Activated CD4-positive, alpha-beta T cell treated with anti-CD3 and anti-CD28 coated beads, Interleukin-2, amount 50 U/mL, for 48 hours (primary cell): ENCODE results near the gene SORL1-AS1.
"Not testable (repeated sequence)": the region's sequence is repeated elsewhere in the genome, so short reads cannot be mapped to it uniquely, and the experiment has no call there.

Source experiments
- DNase-seq, 2 experiments: peaks; one replicate each; pipeline ENCODE4 v3.0.0-alpha.2; 2020

Gene SORL1-AS1

DNA sequence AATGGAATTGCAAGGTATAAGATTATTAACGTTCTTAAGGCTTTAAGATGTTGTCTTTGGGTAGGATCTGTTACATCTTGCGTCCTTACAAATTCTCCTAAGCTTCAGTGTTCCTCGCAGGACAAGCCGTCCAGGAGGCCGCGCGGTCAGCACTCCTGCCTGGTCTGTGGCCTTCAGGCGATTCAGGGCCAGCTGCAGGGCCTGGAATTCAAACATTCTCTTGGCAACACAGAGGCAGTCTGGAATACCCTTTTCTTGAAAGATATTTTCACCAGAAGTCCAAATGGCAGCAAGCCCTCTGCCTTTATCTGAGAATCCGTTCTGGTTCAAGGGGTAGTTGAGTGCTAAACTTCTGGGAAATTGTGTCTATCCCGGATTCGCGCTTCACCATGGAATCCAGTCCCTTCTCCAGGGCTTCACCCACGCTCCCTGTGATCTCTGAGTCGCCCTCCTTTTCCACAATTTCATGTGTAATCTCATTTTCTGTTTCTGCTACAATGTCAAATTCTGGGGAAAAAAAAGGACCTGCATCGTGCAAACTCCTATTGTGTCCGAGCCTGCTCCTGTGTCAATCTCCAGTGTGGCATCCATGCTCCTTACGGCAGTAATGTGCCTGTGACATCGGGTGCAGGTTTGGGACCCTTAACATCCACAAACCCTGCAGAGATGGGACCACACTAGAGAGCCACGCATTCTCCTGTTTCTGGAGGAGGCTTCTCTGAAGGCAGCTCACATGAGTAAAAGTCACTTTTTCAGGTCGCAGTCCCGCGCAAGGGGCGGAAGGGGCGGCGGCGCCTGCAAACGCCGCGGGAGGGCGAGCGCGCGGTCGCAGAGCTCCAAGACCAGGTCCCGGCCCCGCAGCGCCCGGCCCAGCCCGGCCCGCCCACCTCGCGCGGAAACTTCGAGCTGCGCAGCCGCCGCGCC is 26.0 kb downstream of the SORL1-AS1 start:
- DNase-seq: peak; percentile 63 to 66

DNA sequence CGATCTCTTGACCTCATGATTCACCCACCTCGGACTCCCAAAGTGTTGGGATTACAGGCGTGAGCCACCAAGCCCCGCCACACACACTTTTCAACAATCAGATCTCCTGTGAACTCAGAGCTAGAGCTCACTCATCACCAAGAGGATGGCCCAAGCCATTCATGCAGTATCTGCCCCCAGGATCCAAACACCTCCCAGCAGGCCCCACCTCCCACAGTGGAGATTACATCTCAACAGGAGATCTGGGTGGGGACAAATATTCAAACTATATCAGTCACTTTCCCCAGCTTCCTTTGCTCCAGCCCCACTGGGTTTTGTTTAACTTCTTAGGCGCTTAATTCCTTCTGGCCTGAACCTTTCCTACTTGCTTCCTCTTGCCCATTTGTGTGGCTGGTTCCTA is 26.9 kb downstream of the SORL1-AS1 start:
- DNase-seq: no peak

DNA sequence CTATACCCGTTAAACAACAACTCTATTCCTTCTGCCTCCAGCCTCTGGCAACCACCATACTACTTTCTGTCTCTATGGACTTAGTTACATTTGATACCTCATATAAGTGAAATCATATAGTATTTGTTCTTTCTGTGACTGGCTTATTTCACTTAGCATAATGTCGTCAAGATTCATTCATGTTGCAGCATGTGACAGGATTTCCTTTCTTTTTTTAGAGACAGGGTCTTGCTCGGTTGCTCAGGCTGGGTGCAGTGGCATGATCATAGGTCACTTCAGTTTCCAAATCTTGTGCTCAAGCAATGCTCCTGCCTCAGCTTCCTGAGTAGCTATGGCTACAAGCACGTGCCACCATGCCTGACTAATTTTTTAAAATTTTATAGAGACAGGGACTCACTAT is 30.1 kb downstream of the SORL1-AS1 start:
- no peak for DNase-seq

DNA sequence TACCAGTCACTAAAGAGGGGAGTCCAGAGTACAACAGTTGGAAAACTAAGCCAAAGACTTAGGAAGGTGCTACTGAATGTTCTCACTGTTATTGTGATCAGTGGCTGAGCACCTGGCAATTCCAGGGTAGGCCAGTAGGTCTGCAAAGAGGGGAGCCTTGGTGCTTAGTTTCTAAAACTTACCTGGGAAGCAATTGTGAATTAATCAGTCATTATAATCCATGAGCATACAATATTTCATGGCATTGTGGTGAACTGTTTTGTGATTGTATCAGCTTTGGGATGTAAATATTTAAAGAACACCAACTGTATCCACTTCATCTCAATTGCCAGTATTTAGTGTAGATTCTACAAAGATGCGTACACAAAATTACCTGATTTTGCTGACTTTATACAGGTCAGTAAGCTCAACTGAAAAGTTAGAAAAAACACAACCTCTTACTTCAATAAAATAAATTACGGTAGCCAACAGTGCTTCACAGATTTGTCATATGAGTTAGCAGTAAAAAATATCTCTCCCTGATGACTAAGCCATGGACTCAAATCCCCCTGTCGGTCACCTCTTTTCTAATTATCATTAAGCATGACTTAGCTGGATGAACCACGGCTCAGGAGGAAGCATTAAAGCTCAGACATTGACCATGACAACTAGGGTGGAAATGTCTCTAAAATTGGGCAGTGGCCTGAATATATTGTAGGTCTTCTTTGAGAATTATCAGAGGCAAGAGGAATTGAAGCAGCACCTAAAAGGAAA is 31.4 kb downstream of the SORL1-AS1 start:
- no peak for DNase-seq

DNA sequence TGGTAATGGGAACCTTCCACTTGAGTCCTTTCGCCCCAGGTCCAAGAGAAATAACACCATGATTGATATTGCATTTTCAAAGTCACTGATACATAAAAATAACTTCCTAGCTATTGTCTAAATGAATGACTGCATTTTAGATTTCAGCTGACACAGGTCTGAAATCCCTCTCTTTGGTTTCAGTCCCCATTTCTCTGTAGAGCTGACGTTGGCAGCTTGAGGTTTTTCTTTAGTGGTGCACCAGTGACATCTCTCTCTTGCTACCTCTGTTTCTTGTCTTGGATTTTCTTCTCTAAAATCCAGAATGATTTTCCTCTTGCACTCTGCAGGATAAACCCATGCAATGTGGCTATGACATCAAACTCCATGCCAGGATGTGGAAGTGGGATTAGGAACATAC is 32.4 kb downstream of the SORL1-AS1 start:
- no peak for DNase-seq

DNA sequence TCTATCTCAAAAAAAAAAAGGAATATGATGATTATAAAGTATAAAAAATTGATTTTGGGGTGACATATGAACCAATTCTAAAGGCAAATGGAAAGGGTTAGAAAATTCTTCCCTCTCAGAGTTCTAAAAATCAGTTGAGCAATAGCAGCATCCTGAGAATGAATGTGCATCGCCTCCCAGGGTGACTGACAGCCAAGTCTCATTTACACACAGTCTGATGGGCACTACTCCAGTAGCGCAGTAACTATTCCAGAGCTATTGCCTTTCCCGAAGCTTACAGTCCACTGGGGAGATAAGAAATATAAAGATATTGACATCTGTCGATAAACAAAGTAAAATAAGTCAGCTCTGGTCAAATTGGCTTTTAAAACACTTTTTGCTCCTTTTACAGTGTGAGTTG is 32.9 kb downstream of the SORL1-AS1 start:
- DNase-seq: no peak

DNA sequence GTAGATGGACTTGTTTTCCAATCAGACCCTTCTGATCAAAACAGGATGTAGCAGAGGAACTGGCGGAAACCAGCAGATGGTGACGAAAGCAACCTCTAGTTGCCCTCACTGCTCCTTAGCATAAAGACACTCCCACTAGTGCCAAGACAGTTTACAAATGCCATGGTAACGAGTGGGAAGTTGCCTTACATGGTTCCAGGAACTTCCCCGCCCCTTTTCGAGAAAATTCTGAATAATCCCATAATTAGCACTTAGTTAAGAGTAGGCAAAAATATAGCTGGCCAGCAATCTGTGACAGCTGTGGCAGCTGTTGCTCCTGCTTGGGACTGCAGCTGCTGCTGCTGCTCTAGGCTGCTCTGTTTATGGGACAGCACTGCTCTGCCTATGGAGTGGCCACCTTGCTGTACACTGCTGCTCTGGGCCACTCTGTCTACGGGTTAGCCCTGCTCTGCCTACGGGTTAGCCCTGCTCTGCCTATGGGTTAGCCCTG is 34.1 kb downstream of the SORL1-AS1 start:
- peak; percentile 22 to 38 for DNase-seq

DNA sequence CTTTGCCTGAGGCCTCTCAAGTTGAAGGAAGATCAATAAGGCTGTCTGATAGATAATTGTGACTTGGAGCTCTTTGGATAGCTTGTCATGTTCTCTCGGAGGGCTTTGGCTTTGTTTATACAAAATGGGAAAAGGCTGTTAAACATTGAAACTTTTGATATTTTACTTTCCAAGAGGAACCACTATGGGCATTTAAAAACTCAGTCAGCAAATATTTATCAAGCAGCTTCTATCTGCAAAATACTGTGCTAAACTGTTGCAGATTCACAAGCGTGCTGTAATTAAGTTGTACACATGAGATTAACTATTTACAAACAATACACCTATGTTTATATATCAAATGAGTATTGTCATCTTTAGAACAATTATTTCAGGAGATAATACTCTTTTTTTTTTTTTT is 35.2 kb downstream of the SORL1-AS1 start:
- no peak for DNase-seq

DNA sequence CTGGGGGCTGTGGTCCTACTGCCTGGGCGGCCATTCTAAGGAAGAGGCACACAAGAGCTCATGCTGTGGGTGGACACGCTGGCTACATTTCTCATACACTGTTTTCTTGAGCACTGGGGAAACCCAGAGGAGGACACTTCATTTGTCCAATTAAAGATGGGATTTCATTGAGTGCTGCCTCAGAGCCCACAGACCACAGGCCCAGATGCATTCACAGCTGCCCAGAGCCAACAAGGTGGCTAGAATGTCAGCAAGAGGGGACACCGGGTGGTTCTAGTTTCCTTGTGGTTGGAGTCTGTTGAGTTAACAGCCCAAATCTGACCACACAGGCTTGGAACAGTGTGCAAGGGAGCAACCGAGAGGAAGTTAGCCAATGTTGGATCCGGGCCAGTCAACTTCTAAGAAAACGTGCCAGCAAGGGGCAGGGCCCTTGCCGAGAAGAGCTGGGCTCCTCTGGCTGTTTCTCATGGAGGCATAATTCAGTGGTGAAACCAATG is 35.7 kb downstream of the SORL1-AS1 start:
- DNase-seq: peak; percentile 57 to 73

DNA sequence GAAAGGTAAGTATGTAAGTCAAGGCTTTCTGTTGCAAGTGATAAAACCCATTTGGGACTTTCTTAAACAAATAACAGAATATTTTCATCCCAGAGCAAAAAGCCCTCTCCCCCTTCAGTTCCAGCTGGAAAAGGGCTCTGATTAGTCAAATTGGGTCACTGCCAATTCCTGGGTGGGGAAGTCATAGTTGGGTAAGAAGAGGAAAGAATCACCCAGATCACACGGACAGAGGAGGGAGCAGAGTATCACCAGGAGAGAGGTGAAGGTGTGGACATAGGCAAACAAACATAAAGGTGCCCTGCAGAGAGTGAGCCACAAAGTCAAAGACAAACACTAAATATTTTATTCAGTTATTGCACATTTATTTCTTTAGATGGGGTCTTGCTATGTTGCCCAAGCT is 36.9 kb downstream of the SORL1-AS1 start:
- no peak for DNase-seq

DNA sequence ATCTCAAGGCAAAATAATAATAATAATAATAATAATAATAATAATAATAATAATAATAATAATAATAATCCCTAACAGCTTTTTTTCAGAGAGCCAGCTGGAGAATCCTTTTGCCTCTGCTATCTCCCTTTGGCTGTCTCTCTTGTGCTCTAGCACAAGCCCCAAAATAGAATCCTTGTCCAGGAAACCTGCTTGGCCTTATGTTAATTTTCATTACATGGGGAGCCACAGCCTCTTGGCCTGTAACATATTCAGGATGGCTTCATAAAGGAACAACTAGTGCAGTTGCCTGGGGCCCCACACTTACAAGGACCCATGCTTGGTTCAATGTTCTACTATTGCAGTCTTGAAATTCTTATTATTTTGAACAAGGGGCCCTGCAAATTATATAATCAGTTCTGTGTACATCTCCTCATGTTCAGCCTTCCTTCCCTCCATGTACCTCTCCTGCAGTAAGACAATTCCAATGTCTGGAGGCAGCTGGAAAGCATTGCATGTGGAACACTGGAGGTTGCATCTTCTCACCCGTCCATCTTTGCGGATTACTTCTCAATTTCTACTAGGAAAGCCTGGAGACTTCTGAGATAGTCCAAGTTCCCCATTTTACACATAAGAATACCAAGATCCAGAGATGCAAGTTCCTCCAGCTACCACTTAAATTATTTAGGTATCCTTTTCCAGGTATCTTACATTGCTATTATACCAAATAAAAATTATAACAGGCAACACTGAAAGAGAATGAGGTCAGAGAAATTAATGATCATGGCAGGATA is 38.4 kb downstream of the SORL1-AS1 start:
- DNase-seq: no peak

DNA sequence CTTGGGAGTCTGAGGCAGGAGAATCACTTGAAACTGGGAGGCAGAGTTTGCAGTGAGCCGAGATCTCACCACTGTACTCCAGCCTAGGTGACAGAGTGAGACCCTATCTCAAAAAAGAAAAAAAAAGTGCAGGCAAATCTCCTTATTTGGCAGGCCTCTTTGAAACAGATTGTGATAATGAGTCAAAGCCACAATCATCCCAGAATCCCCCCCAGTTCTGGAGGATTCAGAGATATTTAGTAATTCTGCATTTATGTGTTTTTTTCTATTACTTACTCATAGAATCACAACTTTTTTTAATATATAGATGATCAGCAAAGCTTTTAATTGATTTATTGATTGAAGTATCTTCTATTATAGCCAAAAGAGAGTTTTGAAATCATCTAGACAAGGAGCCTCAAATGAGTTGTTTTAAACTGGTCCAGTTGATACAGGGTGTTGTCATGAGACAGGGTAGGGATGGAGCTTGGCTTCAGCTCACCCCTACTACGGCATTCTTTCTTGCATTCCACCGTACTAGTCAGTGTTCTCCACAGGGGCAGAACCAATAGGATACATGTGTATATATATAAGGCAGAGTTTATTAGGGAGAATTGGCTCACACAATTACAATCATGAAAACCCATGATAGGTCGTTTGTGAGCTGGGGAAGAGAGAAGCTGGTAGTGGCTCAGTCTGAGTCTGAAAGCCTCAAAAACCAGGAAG is 39.9 kb downstream of the SORL1-AS1 start:
- DNase-seq: no peak

DNA sequence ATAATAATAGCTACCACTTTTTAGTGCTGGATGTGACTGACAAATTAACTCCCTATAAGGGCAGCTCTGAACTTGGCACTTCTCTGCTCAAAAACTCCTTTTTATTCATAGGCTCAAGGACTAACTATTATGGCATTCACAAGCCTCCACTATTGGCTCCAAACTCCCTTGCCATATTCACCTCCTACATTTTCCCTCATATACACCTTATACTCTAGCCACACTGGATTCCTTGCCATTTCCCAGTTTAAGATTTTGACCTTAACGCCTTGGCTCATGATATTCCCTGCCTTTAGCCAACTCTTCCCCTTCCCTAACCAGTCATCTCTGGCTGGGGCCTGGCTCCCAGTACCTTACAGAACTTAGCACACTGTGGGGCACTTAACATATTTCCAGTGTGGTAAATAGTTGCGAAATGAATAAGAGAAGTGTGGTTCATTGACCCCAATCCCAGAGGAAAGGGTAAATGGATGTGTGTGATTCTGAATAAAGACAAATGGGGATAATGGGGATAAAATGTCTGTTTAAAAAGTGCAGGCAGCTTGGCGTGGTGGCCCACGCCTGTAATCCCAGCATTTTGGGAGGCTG is 40.7 kb downstream of the SORL1-AS1 start:
- DNase-seq: no peak

DNA sequence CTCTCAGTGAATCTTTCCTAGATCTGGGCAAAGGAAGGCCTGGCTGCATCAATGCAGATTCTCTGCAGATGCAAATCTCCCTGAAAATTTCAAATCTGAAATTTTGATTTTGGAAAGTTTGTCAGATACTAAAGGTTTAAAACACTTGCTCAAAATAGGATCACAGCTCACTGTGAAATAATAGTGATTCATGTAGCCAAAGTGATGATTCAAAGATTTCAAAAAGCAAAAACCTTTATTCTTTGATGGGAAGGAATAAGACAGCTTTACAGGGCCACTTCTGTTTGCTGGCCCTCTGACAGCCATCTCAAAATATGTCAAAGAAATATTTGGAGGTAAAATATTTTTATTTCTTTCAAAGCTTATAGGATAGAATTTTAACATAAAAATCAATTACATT is 41.4 kb downstream of the SORL1-AS1 start:
- DNase-seq: not testable (repeated sequence)

DNA sequence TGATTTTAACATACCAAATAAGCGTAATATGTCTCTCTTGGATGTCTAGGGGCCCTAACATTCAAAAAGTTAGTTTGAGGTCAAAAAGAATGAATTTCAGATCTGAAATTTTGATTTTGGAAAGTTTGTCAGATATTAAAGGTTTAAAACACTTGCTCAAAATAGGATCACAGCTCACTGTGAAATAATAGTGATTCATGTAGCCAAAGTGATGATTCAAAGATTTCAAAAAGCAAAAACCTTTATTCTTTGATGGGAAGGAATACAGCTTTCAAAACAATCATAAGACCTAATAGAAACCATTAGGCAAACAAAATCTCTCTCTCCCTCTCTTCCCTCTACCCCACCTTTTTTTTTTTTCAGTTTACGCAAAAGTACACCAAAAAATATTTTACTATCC is 42.7 kb downstream of the SORL1-AS1 start:
- not testable (repeated sequence) for DNase-seq

DNA sequence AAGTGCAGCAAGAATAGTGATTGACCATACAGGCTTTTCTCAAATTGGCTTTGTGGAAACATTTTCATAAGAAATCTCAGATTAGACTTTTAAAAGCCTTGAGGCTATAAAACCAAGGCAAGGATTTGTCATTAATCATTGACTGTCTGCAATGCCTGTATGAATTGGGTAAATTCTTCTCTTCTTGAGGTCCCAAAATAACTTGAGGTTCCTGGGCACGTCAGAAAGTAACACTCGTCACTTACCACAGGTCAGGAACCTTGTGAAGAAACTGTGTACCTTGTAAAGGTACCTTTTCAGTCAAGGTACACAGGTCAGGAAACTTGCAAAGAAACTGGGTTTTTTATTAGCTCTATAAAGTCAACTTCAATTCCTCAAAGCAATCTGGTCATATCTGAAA is 43.9 kb downstream of the SORL1-AS1 start:
- DNase-seq: no peak

DNA sequence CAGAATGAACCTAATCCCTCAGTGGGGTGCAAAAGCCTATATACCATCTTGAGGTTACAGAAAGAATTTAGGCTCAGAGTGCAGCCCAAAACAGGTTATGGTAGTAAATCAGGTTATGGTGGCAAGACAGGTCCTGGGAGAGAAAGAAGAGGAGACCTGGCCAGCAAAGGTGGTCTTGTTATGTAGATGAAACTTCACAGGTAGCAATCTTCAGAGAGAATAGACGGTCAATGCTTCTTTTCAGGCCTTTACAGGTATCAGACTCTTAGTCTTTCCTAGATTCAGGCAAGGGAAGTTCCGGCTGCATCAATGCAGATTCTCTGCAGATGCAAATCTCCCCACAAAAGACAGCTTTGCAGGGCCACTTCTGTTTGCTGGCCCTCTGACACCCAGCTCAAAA is 46.5 kb downstream of the SORL1-AS1 start:
- no peak for DNase-seq

DNA sequence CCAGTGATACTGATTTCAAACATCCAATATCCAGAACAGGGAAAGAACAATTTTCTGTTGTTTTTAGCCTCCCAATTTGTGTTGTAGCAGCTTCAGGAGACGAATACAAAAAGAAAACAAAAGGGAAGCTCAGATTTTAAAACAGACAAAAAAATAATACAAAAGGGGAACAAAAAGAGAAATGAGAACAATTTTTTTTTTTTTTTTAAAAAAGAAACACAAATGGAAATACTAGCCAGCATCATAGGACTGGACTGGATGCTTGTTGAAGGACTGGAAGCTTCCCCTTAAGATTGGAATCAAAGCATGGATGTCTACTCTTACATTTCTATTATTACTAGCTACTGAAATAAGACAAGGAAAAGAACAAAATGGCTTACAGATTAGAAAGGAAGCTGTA is 47.1 kb downstream of the SORL1-AS1 start:
- no peak for DNase-seq

DNA sequence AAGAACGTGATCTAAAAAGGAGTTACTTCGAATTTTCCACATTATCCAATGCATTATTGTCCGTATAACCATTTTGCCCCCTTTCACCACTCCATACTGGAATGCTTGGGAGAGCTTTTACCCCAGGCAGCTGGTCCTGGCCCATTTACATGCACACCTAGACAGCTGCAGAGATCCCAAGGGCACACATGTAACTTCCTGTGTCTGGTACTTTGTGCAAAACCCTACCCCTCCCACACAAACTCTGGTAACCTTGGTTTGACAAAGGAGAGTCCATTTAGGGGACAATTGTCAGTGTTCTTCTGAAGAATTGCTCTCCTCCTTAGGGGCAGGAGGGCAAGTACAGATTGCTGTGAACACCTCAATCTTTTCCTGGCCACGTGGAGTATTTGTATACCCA is 58.0 kb downstream of the SORL1-AS1 start:
- no peak for DNase-seq

DNA sequence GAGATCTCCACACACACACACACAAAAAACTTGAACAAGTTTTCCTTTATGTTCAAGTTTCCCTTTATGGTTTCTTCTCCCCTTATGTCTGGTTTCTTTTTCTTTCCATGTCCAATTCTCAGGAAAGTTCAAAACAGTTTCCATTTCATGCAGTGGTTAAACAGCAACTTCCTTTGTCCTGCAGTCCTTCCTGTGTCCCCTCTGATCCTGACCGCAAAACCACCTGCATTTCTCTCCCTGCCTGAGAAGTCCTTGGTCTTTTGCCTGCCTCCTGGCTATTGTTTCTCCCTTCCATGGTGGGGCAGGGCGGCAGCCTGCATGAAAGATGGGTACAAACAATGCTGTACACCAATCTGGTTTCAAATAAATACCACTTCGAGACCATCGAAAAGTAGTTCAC is 58.9 kb downstream of the SORL1-AS1 start:
- no peak for DNase-seq

DNA sequence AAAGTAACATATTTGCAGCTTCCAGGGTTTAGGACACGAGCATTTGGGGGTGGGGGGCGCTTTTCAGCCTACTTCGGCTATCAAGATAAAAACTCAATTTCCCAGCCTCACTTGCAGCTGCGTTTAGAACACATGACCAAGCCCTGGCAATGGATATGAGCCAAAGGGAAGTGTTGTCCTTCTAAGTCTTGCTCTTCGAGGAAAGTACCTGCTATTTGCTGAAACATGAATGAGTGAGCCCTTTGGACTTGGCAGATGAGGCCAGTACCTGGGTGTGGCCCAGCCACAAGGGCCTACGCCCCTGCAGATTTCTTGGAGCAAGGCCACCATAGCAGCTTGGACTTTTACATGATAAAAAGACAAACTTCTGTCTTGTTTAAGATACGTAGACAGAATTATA is 60.9 kb downstream of the SORL1-AS1 start:
- no peak for DNase-seq

DNA sequence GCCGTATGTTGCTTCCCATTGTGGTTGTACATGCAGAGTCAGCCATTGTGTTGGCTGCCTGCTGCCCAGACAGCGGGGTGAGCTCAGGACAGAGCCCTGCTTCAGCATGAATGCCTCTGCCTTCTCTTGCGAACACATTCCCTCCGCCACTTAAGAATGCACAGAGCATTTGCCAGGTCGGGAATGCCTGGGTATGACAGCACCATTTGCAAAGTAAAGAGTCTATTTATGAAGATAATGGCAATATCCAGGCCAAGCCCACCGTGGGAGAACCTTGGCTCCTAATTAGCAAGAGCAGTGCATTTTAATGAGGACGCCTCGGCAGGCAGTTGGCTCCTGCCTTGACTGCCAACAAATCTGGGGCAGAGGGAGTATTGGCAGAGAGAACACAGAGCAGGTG is 63.1 kb downstream of the SORL1-AS1 start:
- no peak for DNase-seq
